ENCODE measurements around the gene ZNF462.
"Not testable (repeated sequence)": the region's sequence is repeated elsewhere in the genome, so short reads cannot be mapped to it uniquely, and the experiment has no call there.

The ZNF462 gene

DNA sequence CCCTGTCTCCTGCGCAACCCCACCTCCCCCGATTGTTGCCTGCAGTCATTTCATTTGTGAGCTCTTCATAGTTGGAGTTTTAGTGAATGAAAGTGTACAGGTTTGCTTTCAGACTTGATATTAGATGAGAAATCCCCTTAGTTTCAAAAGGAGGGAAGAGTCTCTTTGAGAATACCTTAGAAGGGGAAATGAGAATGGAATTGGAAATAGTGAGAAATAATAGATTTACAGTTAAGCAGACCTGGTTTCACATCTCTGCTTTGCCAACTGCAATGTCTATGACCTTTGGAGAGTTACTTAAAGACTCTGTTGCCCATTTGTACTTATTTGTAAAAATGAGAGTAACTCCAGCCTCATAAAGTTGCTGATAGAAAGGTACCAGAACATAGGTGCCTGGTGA is 120.4 kb downstream of the ZNF462 start:
- no peak for DNase-seq (ENCODE audit: low read depth)
- TF ChIP-seq, protein P1, sequence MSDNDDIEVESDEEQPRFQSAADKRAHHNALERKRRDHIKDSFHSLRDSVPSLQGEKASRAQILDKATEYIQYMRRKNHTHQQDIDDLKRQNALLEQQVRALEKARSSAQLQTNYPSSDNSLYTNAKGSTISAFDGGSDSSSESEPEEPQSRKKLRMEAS (IDR thresholded peaks at IDR 0.05; ENCODE audit: low read depth, low read length) = no peak
- TF ChIP-seq POLR2A (IDR thresholded peaks at IDR 0.05; ENCODE audit: extremely low read depth, insufficient read length) = no peak
- TF ChIP-seq MYC (IDR thresholded peaks at IDR 0.05; ENCODE audit: low read depth, low read length) = no peak
- TF ChIP-seq, protein P2, sequence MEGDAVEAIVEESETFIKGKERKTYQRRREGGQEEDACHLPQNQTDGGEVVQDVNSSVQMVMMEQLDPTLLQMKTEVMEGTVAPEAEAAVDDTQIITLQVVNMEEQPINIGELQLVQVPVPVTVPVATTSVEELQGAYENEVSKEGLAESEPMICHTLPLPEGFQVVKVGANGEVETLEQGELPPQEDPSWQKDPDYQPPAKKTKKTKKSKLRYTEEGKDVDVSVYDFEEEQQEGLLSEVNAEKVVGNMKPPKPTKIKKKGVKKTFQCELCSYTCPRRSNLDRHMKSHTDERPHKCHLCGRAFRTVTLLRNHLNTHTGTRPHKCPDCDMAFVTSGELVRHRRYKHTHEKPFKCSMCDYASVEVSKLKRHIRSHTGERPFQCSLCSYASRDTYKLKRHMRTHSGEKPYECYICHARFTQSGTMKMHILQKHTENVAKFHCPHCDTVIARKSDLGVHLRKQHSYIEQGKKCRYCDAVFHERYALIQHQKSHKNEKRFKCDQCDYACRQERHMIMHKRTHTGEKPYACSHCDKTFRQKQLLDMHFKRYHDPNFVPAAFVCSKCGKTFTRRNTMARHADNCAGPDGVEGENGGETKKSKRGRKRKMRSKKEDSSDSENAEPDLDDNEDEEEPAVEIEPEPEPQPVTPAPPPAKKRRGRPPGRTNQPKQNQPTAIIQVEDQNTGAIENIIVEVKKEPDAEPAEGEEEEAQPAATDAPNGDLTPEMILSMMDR (IDR thresholded peaks at IDR 0.05; ENCODE audit: low read depth, low read length) = no peak
- no peak overlapping the region for H3K4me3 ChIP-seq (ENCODE audit: low read depth, low read length)

- not testable (repeated sequence) for H3K4me3 ChIP-seq (ENCODE audit: low read depth, low read length); DNase-seq (ENCODE audit: low read depth)
These were observed 126.9 kb downstream of the ZNF462 start for GRCh38 chr9:106989904-106990303.

DNA sequence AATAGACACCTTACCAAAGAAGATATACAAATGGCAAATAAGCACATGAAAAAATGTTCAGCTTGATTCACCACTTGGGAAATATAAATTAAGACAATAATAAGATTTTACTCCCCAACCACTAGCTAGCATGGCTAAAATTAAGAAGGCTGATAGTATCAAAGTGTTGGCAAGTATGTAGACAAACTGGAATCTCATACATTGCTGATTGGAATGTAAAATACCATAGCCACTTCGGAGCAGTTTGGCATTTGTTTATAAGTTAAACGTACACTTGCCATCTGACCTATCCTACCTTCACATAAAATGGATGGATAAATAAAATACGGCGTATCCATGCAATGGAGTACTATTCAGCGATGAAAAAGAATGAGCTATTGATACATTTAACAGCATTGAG is 129.2 kb downstream of the ZNF462 start:
- no peak overlapping the region for H3K4me3 ChIP-seq (ENCODE audit: low read depth, low read length)
- TF ChIP-seq, protein P1 (IDR thresholded peaks at IDR 0.05; ENCODE audit: low read depth, low read length) = no peak
- no peak for TF ChIP-seq POLR2A (IDR thresholded peaks at IDR 0.05; ENCODE audit: extremely low read depth, insufficient read length)
- no peak for TF ChIP-seq MYC (IDR thresholded peaks at IDR 0.05; ENCODE audit: low read depth, low read length)
- TF ChIP-seq, protein P2 (IDR thresholded peaks at IDR 0.05; ENCODE audit: low read depth, low read length) = no peak
- no peak for DNase-seq (ENCODE audit: low read depth)

DNA sequence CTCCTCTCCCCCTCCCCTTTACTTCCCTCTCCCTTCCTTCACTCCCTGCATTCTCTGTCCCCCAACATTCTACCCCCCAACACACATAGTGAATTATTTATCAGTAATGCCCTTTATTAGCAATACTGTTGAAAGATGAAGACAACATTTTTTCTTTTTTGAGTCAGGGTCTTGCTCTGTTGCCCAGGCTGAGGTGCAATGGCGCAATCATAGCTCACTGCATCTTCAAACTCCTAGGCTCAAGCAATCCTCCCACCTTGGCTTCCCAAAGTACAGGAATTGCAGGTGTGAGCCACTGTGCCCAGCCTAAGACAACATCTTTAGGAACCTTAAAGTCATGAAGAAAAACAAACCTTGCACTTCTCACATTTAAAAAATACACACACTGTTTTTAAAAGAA is 130.6 kb downstream of the ZNF462 start:
- no peak for DNase-seq (ENCODE audit: low read depth)
- no peak overlapping the region for H3K4me3 ChIP-seq (ENCODE audit: low read depth, low read length)
- TF ChIP-seq, protein P1 (IDR thresholded peaks at IDR 0.05; ENCODE audit: low read depth, low read length) = no peak
- TF ChIP-seq MYC (IDR thresholded peaks at IDR 0.05; ENCODE audit: low read depth, low read length) (no peak), POLR2A (IDR thresholded peaks at IDR 0.05; ENCODE audit: extremely low read depth, insufficient read length) (no peak)
- TF ChIP-seq, protein P2 (IDR thresholded peaks at IDR 0.05; ENCODE audit: low read depth, low read length) = no peak

DNA sequence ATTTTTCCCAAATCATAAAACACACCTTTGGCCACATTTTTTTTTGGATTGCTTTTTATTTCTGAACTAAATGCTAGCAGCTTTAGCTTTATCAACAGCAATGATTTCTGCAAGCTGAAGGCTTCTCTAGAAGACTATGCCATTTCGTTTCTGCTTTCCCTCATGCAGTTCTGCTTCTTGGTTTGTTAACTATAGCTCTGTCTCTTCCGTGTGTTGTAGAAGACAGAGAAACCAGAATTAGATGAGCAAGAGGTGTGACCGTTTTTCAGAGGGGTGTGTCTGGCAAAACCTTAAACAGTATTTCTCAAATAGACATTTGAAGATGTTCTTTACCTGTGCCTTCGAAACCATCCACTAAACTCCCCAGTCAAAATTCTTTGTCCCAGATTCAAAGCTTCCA is 131.5 kb downstream of the ZNF462 start:
- H3K4me3 ChIP-seq (ENCODE audit: low read depth, low read length) = no peak overlapping the region
- TF ChIP-seq POLR2A (IDR thresholded peaks at IDR 0.05; ENCODE audit: extremely low read depth, insufficient read length) (no peak), MYC (IDR thresholded peaks at IDR 0.05; ENCODE audit: low read depth, low read length) (no peak)
- TF ChIP-seq, protein P2 (IDR thresholded peaks at IDR 0.05; ENCODE audit: low read depth, low read length) = no peak
- TF ChIP-seq, protein P1 (IDR thresholded peaks at IDR 0.05; ENCODE audit: low read depth, low read length) = no peak
- no peak for DNase-seq (ENCODE audit: low read depth)

DNA sequence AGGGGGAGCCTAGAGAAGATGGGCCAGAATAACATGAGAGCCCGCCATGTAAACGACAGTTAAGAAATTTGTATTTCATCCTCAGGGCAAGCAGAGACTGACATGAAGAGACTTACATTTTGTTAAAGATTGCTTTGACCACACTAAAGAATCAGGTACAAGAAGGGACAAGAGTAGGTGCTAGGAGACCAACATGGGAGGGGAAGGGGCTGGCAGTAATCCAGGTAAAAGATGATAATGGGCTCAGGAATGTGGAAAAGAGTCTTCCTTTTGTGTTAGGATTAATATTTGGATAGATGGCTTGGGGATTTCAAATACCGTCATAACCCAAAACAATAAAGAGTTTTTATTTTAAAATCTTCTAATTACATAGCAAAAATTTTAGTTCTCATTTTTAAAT is 137.3 kb downstream of the ZNF462 start:
- no peak overlapping the region for H3K4me3 ChIP-seq (ENCODE audit: low read depth, low read length)
- no peak for DNase-seq (ENCODE audit: low read depth)
- TF ChIP-seq POLR2A (IDR thresholded peaks at IDR 0.05; ENCODE audit: extremely low read depth, insufficient read length) (no peak), MYC (IDR thresholded peaks at IDR 0.05; ENCODE audit: low read depth, low read length) (no peak)
- TF ChIP-seq, protein P2 (IDR thresholded peaks at IDR 0.05; ENCODE audit: low read depth, low read length) = no peak
- TF ChIP-seq, protein P1 (IDR thresholded peaks at IDR 0.05; ENCODE audit: low read depth, low read length) = no peak

Measured in NB4 (cell line).